Mucosa of stomach (tissue), 1 donor: ENCODE measurements around the gene PTPN14.
A peak's percentile ranks its signal among the peaks of the same experiment; 100 is the strongest.

Experiments
- H3K27me3 ChIP-seq: one replicate; pipeline ENCODE4 v1.7.0; 2013; ENCODE audit warnings: mild to moderate bottlenecking, low read length; ENCODE audit not compliant: control insufficient read depth, insufficient read depth
- H3K36me3 ChIP-seq: one replicate; pipeline ENCODE4 v1.7.0; 2013; ENCODE audit warnings: low read length; ENCODE audit not compliant: control insufficient read depth, insufficient read depth
- H3K4me1 ChIP-seq: one replicate; pipeline ENCODE4 v1.7.0; 2013; ENCODE audit warnings: mild to moderate bottlenecking, low read length; ENCODE audit not compliant: control insufficient read depth, insufficient read depth
- H3K4me3 ChIP-seq: one replicate; pipeline ENCODE4 v1.7.0; 2013; ENCODE audit warnings: low read length
- H3K9ac ChIP-seq: one replicate; pipeline ENCODE4 v1.7.0; 2013; ENCODE audit warnings: mild to moderate bottlenecking, low read length, moderate library complexity
- H3K9me3 ChIP-seq: one replicate; pipeline ENCODE4 v1.7.0; 2013; ENCODE audit warnings: mild to moderate bottlenecking, low read length, moderate library complexity; ENCODE audit not compliant: control insufficient read depth
- donor health status: Pancreatic carcinoma.

PTPN14 gene

GRCh38 chr1:214546886-214547641, 4.3 kb downstream of the PTPN14 start:
- Histone ChIP-seq H3K27me3 (no peaks in the 10 kb centered on the region), H3K4me1 (peaks cover 29% of the 10 kb centered on the region), H3K4me3 (no peak overlapping the region), H3K36me3 (no peaks in the 10 kb centered on the region), H3K9me3 (no peaks in the 10 kb centered on the region), H3K9ac (peak overlapping the region; percentile 23)

GRCh38 chr1:214546084-214546483, 5.3 kb downstream of the PTPN14 start:
- Histone ChIP-seq H3K9ac (no peak overlapping the region), H3K4me1 (peaks cover 33% of the 10 kb centered on the region), H3K27me3 (no peaks in the 10 kb centered on the region), H3K4me3 (no peak overlapping the region), H3K36me3 (no peaks in the 10 kb centered on the region), H3K9me3 (no peaks in the 10 kb centered on the region)

DNA sequence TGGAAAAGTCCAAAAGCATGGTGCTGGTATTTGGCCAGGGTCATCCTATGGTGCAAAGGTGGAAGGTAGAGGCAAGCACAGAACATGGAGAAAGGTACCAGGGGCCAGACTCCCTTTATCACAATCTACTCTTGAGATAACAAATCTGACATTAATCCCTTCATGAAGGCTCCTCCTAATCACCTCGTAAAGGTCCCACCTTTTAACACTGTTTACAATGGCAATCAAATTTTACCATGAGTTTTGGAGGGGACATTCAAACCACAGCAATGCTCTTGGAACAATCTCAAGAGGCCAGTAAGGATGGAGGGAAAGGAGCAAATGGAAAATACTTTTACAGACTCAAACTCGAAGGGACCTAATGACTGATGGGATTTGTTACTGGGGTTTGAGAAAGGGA, 6.1 kb downstream of the PTPN14 start:
- Histone ChIP-seq H3K36me3 (no peaks in the 10 kb centered on the region), H3K27me3 (no peaks in the 10 kb centered on the region), H3K4me1 (peaks cover 33% of the 10 kb centered on the region), H3K9ac (no peak overlapping the region), H3K4me3 (no peak overlapping the region), H3K9me3 (no peaks in the 10 kb centered on the region)

- no peak overlapping the region for H3K4me3 ChIP-seq
- H3K4me1 ChIP-seq, result peaks cover 33% of the 10 kb centered on the region
- H3K27me3 ChIP-seq, result no peaks in the 10 kb centered on the region
- no peaks in the 10 kb centered on the region for H3K9me3 ChIP-seq
- H3K36me3 ChIP-seq, result no peaks in the 10 kb centered on the region
- H3K9ac ChIP-seq, result no peak overlapping the region
These were observed 6.6 kb downstream of the PTPN14 start for GRCh38 chr1:214544791-214545190.

- Histone ChIP-seq H3K4me3 (no peak overlapping the region), H3K9me3 (no peaks in the 10 kb centered on the region), H3K27me3 (no peaks in the 10 kb centered on the region), H3K4me1 (peaks cover 24% of the 10 kb centered on the region), H3K36me3 (no peaks in the 10 kb centered on the region), H3K9ac (no peak overlapping the region)
These were observed 8.9 kb downstream of the PTPN14 start for GRCh38 chr1:214542275-214543199.

GRCh38 chr1:214541693-214542092, 9.7 kb downstream of the PTPN14 start:
- H3K9me3 ChIP-seq, result no peaks in the 10 kb centered on the region
- H3K27me3 ChIP-seq, result no peaks in the 10 kb centered on the region
- H3K9ac ChIP-seq, result no peak overlapping the region
- no peak overlapping the region for H3K4me3 ChIP-seq
- peaks cover 22% of the 10 kb centered on the region for H3K4me1 ChIP-seq
- H3K36me3 ChIP-seq, result no peaks in the 10 kb centered on the region

DNA sequence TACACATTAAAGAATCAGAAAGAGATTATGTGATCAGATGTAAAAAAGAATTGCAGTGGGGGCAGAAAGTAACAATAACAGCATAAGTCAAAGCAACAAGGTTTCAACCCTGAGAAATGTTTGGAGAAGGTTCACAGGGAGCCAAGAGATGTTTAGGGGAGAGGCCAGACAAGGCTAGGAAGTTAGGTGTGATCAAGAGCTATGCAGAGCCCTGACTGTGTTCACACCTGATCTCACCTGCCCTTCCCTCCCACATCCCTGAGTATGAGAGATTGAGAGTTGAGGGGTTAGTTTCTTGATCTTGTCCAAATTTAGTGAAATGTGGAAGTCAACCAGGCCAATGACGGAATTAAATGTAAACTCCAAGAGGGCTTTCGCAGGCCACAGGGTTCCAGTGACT, 10.2 kb downstream of the PTPN14 start:
- no peaks in the 10 kb centered on the region for H3K27me3 ChIP-seq
- no peak overlapping the region for H3K9ac ChIP-seq
- H3K36me3 ChIP-seq, result no peaks in the 10 kb centered on the region
- H3K4me3 ChIP-seq, result no peak overlapping the region
- H3K9me3 ChIP-seq, result no peaks in the 10 kb centered on the region
- H3K4me1 ChIP-seq, result peaks cover 17% of the 10 kb centered on the region

DNA sequence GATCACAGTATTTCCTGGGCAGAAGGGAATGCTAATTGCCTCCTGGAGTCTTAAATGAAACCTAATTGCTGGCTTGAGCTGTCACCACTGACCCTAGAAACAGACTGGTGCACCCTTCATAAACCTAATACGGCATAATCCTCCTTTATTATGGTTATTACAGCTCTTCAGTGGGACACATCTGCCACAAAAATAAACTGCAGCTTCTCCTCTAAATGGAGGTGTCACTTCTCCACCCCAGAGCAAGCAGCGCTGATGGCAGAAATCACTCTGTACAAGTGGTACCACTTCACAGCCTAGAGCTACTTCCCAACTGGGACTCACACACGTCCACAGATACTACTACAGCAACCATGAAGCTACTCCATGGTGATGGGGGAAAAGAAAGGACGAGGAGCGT, 11.1 kb downstream of the PTPN14 start:
- Histone ChIP-seq H3K4me3 (no peak overlapping the region), H3K27me3 (no peaks in the 10 kb centered on the region), H3K36me3 (no peaks in the 10 kb centered on the region), H3K9me3 (no peaks in the 10 kb centered on the region), H3K9ac (no peak overlapping the region), H3K4me1 (peaks cover 8% of the 10 kb centered on the region)

- Histone ChIP-seq H3K9ac (no peak overlapping the region), H3K4me1 (peaks cover 5% of the 10 kb centered on the region), H3K27me3 (no peaks in the 10 kb centered on the region), H3K36me3 (no peaks in the 10 kb centered on the region), H3K9me3 (no peaks in the 10 kb centered on the region), H3K4me3 (no peak overlapping the region)
These were observed 12.9 kb downstream of the PTPN14 start for GRCh38 chr1:214538496-214538895.

DNA sequence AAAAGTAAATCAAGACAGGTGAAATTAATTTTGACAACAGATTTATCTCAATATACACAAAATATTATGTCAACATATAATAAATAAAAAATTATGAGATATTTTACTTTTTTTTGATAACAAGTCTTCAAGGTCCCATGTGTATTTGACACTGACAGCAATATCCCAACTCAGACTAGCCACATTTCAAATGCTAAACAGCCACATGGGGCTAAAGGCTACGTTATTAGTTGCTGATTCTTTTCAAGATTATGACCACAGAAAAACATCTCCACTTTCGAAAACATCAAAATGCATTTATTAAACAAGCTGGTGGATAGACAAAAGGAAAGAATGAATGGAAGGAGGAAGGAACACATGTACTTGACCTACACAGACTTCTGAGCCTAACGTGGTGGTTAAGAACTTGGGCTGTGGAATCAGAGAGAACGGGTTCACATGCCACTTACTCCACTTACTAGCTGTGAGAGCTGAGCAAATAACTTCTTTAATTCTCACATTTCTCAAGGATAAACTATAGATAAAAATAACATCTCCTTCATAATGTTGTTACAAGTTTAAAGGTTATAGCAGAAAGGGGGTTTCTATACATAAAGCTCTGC, 13.4 kb downstream of the PTPN14 start:
- H3K36me3 ChIP-seq, result no peaks in the 10 kb centered on the region
- no peak overlapping the region for H3K9ac ChIP-seq
- no peak overlapping the region for H3K4me3 ChIP-seq
- H3K4me1 ChIP-seq, result peaks cover 5% of the 10 kb centered on the region
- no peaks in the 10 kb centered on the region for H3K9me3 ChIP-seq
- H3K27me3 ChIP-seq, result no peaks in the 10 kb centered on the region

- no peak overlapping the region for H3K9ac ChIP-seq
- H3K4me1 ChIP-seq, result peaks cover 5% of the 10 kb centered on the region
- H3K36me3 ChIP-seq, result no peaks in the 10 kb centered on the region
- no peaks in the 10 kb centered on the region for H3K27me3 ChIP-seq
- no peak overlapping the region for H3K4me3 ChIP-seq
- no peaks in the 10 kb centered on the region for H3K9me3 ChIP-seq
These were observed 14.2 kb downstream of the PTPN14 start for GRCh38 chr1:214537219-214537618.

DNA sequence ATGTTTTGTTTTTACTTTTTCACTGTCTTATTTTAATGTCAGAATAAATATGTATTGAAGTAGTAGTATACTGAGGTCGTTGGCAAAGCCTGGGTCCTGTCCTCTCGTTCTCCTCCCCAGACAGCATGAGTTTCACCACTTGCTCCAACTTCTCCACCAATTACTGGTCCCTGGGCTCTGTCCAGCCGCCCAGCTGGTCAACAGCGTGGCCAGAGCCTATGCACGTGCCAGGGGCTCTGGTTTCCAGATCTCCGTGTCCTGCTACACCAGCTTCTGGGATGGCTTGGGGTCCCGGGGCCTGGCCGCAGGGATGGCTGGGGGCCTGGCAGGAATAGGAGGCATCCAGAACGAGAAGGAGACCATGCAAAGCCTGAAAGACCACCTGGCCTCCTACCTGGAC, 19.3 kb downstream of the PTPN14 start:
- Histone ChIP-seq H3K36me3 (no peaks in the 10 kb centered on the region), H3K4me1 (no peaks in the 10 kb centered on the region)

More for the DNA sequence above, 19.3 kb downstream of the PTPN14 start:
- no peak overlapping the region for H3K9ac ChIP-seq
- no peak overlapping the region for H3K4me3 ChIP-seq
- no peaks in the 10 kb centered on the region for H3K9me3 ChIP-seq
- no peaks in the 10 kb centered on the region for H3K27me3 ChIP-seq
